ENCODE data around the gene PPP4R4. TPM values are rescaled to one million over a fixed set of nuclear protein-coding genes. Genes with fewer than 3 reads are reported as not detected.
"Not testable (repeated sequence)": the region's sequence is repeated elsewhere in the genome, so short reads cannot be mapped to it uniquely, and the experiment has no call there.

The PPP4R4 gene
- total and polyA plus RNA-seq, 7 experiments from 2014 or later: 0.06 to 2.4 (median 1.7) TPM

GRCh38 chr14:94239406-94239805 is 65.3 kb downstream of the PPP4R4 start:
- H3K4me1 Mint-ChIP-seq: peaks cover 0 to 4% (median 0%) of the 10 kb centered on the region in 7 donors
- H3K4me3 Mint-ChIP-seq: no peak overlapping the region
- peaks cover 0 to 3% (median 0%) of the 10 kb centered on the region in 5 donors for H3K27me3 Mint-ChIP-seq
- POLR2A ChIA-PET: no interaction called here
- intact Hi-C loops (cut with micrococcal nuclease): no loop called here
- H3K9me3 Mint-ChIP-seq: peaks cover 0 to 2% (median 0%) of the 10 kb centered on the region in 11 donors
- Histone ChIP-seq H3K36me3 (ENCODE audit: control insufficient read depth in 2 of 3, insufficient read depth in 3 of 3, low read length in 3 of 3) (no peaks in the 10 kb centered on the region), H3K27ac (ENCODE audit: low read depth, low read length) (no peak overlapping the region), H3K4me3 (ENCODE audit: low read length) (no peak overlapping the region), H3K9me3 (ENCODE audit: control insufficient read depth in 2 of 3, low read length in 3 of 3) (no peaks in the 10 kb centered on the region), H3K27me3 (ENCODE audit: control insufficient read depth in 2 of 2, insufficient read depth in 2 of 2, low read length in 2 of 2) (no peaks in the 10 kb centered on the region), H3K4me1 (ENCODE audit: control insufficient read depth in 2 of 2, insufficient read depth in 2 of 2, low read length in 2 of 2) (no peaks in the 10 kb centered on the region)
- ATAC-seq (no peak), DNase-seq (no peak)
- H3K27ac Mint-ChIP-seq: no peak overlapping the region
- peaks cover 0 to 3% (median 0%) of the 10 kb centered on the region in 5 donors for H3K36me3 Mint-ChIP-seq
- CTCF ChIA-PET: no interaction called here

- H3K27ac ChIP-seq (ENCODE audit: low read depth, low read length): no peak overlapping the region
- Mint-ChIP-seq H3K27ac (no peak overlapping the region), H3K4me3 (no peak overlapping the region), H3K4me1 (no peaks in the 10 kb centered on the region), H3K27me3 (peaks cover 0 to 15% (median 7%) of the 10 kb centered on the region in 5 donors), H3K9me3 (no peaks in the 10 kb centered on the region), H3K36me3 (no peaks in the 10 kb centered on the region)
- ChIA-PET POLR2A (no interaction called here), CTCF (no interaction called here)
- DNase-seq (no peak), ATAC-seq (no peak)
- intact Hi-C loops (cut with micrococcal nuclease): no loop called here
- H3K9me3 ChIP-seq (ENCODE audit: control insufficient read depth in 2 of 3, low read length in 3 of 3): no peaks in the 10 kb centered on the region
- H3K36me3 ChIP-seq (ENCODE audit: control insufficient read depth in 2 of 3, insufficient read depth in 3 of 3, low read length in 3 of 3): no peaks in the 10 kb centered on the region
- no peak overlapping the region for H3K4me3 ChIP-seq (ENCODE audit: low read length)
- H3K27me3 ChIP-seq (ENCODE audit: control insufficient read depth in 2 of 2, insufficient read depth in 2 of 2, low read length in 2 of 2): no peaks in the 10 kb centered on the region
- H3K4me1 ChIP-seq (ENCODE audit: control insufficient read depth in 2 of 2, insufficient read depth in 2 of 2, low read length in 2 of 2): no peaks in the 10 kb centered on the region
Observed at GRCh38 chr14:94244182-94244581, 70.1 kb downstream of the PPP4R4 start.

- H3K4me1 Mint-ChIP-seq; ATAC-seq; H3K27ac ChIP-seq (ENCODE audit: low read depth, low read length); CTCF ChIA-PET; H3K27me3 ChIP-seq (ENCODE audit: control insufficient read depth in 2 of 2, insufficient read depth in 2 of 2, low read length in 2 of 2); POLR2A ChIA-PET; H3K4me3 ChIP-seq (ENCODE audit: low read length); intact Hi-C loops (cut with micrococcal nuclease); H3K27ac Mint-ChIP-seq; H3K9me3 ChIP-seq (ENCODE audit: control insufficient read depth in 2 of 3, low read length in 3 of 3); H3K36me3 ChIP-seq (ENCODE audit: control insufficient read depth in 2 of 3, insufficient read depth in 3 of 3, low read length in 3 of 3); DNase-seq; H3K4me3 Mint-ChIP-seq; H3K4me1 ChIP-seq (ENCODE audit: control insufficient read depth in 2 of 2, insufficient read depth in 2 of 2, low read length in 2 of 2): not testable (repeated sequence)
- peaks cover 0 to 33% (median 18%) of the 10 kb centered on the region in 11 donors for H3K9me3 Mint-ChIP-seq
- peaks cover 3 to 23% (median 8%) of the 10 kb centered on the region in 5 donors for H3K27me3 Mint-ChIP-seq
- H3K36me3 Mint-ChIP-seq: peaks cover 0 to 29% (median 7%) of the 10 kb centered on the region in 5 donors
Observed at GRCh38 chr14:94264195-94264594, 90.1 kb downstream of the PPP4R4 start.

- ChIA-PET POLR2A (no interaction called here), CTCF (no interaction called here)
- intact Hi-C loops (cut with micrococcal nuclease): no loop called here
- H3K27me3 Mint-ChIP-seq: peaks cover 3 to 39% (median 26%) of the 10 kb centered on the region in 5 donors
- peaks cover 0 to 15% (median 7%) of the 10 kb centered on the region in 5 donors for H3K36me3 Mint-ChIP-seq
- ATAC-seq (no peak), DNase-seq (no peak)
- Histone ChIP-seq H3K9me3 (ENCODE audit: control insufficient read depth in 2 of 3, low read length in 3 of 3) (no peaks in the 10 kb centered on the region), H3K36me3 (ENCODE audit: control insufficient read depth in 2 of 3, insufficient read depth in 3 of 3, low read length in 3 of 3) (no peaks in the 10 kb centered on the region), H3K27me3 (ENCODE audit: control insufficient read depth in 2 of 2, insufficient read depth in 2 of 2, low read length in 2 of 2) (no peaks in the 10 kb centered on the region), H3K27ac (ENCODE audit: low read depth, low read length) (no peak overlapping the region), H3K4me3 (ENCODE audit: low read length) (no peak overlapping the region), H3K4me1 (ENCODE audit: control insufficient read depth in 2 of 2, insufficient read depth in 2 of 2, low read length in 2 of 2) (no peaks in the 10 kb centered on the region)
- H3K4me3 Mint-ChIP-seq: no peak overlapping the region
- H3K27ac Mint-ChIP-seq: no peak overlapping the region
- no peaks in the 10 kb centered on the region for H3K4me1 Mint-ChIP-seq
- peaks cover 0 to 18% (median 10%) of the 10 kb centered on the region in 11 donors for H3K9me3 Mint-ChIP-seq
Observed at GRCh38 chr14:94267352-94267751, 93.2 kb downstream of the PPP4R4 start.

GRCh38 chr14:94268582-94268981 is 94.5 kb downstream of the PPP4R4 start:
- H3K4me1 ChIP-seq (ENCODE audit: control insufficient read depth in 2 of 2, insufficient read depth in 2 of 2, low read length in 2 of 2); H3K9me3 Mint-ChIP-seq; POLR2A ChIA-PET; H3K36me3 Mint-ChIP-seq; CTCF ChIA-PET; H3K4me3 ChIP-seq (ENCODE audit: low read length); H3K27me3 ChIP-seq (ENCODE audit: control insufficient read depth in 2 of 2, insufficient read depth in 2 of 2, low read length in 2 of 2); H3K9me3 ChIP-seq (ENCODE audit: control insufficient read depth in 2 of 3, low read length in 3 of 3); H3K27ac Mint-ChIP-seq; H3K4me1 Mint-ChIP-seq; H3K27ac ChIP-seq (ENCODE audit: low read depth, low read length); H3K4me3 Mint-ChIP-seq; intact Hi-C loops (cut with micrococcal nuclease); ATAC-seq; H3K36me3 ChIP-seq (ENCODE audit: control insufficient read depth in 2 of 3, insufficient read depth in 3 of 3, low read length in 3 of 3); DNase-seq: not testable (repeated sequence)
- H3K27me3 Mint-ChIP-seq: peaks cover 3 to 32% (median 28%) of the 10 kb centered on the region in 5 donors

- H3K4me3 Mint-ChIP-seq: no peak overlapping the region
- no peak overlapping the region for H3K27ac ChIP-seq (ENCODE audit: low read depth, low read length)
- no peaks in the 10 kb centered on the region for H3K9me3 ChIP-seq (ENCODE audit: control insufficient read depth in 2 of 3, low read length in 3 of 3)
- no peaks in the 10 kb centered on the region for H3K27me3 ChIP-seq (ENCODE audit: control insufficient read depth in 2 of 2, insufficient read depth in 2 of 2, low read length in 2 of 2)
- H3K4me1 Mint-ChIP-seq: no peaks in the 10 kb centered on the region
- CTCF ChIA-PET: no interaction called here
- DNase-seq (no peak), ATAC-seq (no peak)
- H3K4me3 ChIP-seq (ENCODE audit: low read length): no peak overlapping the region
- H3K27me3 Mint-ChIP-seq: peaks cover 3 to 29% (median 28%) of the 10 kb centered on the region in 5 donors
- H3K4me1 ChIP-seq (ENCODE audit: control insufficient read depth in 2 of 2, insufficient read depth in 2 of 2, low read length in 2 of 2): no peaks in the 10 kb centered on the region
- H3K27ac Mint-ChIP-seq: no peak overlapping the region
- intact Hi-C loops (cut with micrococcal nuclease): no loop called here
- H3K36me3 ChIP-seq (ENCODE audit: control insufficient read depth in 2 of 3, insufficient read depth in 3 of 3, low read length in 3 of 3): no peaks in the 10 kb centered on the region
- peaks cover 0 to 8% (median 1%) of the 10 kb centered on the region in 5 donors for H3K36me3 Mint-ChIP-seq
- H3K9me3 Mint-ChIP-seq: no peaks in the 10 kb centered on the region
- POLR2A ChIA-PET: no interaction called here
Observed at GRCh38 chr14:94269156-94269555, 95.0 kb downstream of the PPP4R4 start.

- H3K9me3 Mint-ChIP-seq; DNase-seq; H3K4me3 Mint-ChIP-seq; POLR2A ChIA-PET; H3K4me1 ChIP-seq (ENCODE audit: control insufficient read depth in 2 of 2, insufficient read depth in 2 of 2, low read length in 2 of 2); H3K36me3 ChIP-seq (ENCODE audit: control insufficient read depth in 2 of 3, insufficient read depth in 3 of 3, low read length in 3 of 3); H3K36me3 Mint-ChIP-seq; H3K27me3 Mint-ChIP-seq; intact Hi-C loops (cut with micrococcal nuclease); H3K4me3 ChIP-seq (ENCODE audit: low read length); H3K27ac Mint-ChIP-seq; ATAC-seq; H3K27me3 ChIP-seq (ENCODE audit: control insufficient read depth in 2 of 2, insufficient read depth in 2 of 2, low read length in 2 of 2); H3K9me3 ChIP-seq (ENCODE audit: control insufficient read depth in 2 of 3, low read length in 3 of 3); H3K27ac ChIP-seq (ENCODE audit: low read depth, low read length); H3K4me1 Mint-ChIP-seq: not testable (repeated sequence)
- CTCF ChIA-PET: interaction anchor here (0.7 kb wide), 1 partner anchor 1051 kb away, joined by 3 read pairs; no protein-coding TSS in a partner anchor
Observed at GRCh38 chr14:94276898-94277561, 102.9 kb downstream of the PPP4R4 start.
